AG04449 (cell line): ENCODE results near the gene KRTAP13-1.

Experiments used
- CTCF ChIA-PET: fragments of 350-600 bp; formaldehyde crosslinking; extraction: SDS; loops from one replicate; lab custom pipeline; 2021; ENCODE audit warnings: antibody characterized with exemption; lab: Yijun Ruan, JAX
- POLR2A ChIA-PET: fragments of 400-600, 350-600 bp; formaldehyde crosslinking; extraction: SDS; loops from one replicate; lab custom pipeline; 2020; ENCODE audit warnings: antibody characterized with exemption, inconsistent platforms; lab: Yijun Ruan, JAX
- DNase-seq: peaks from one replicate; pipeline ENCODE4 v3.0.0-alpha.2; 2010; ENCODE audit warnings: low read depth, low spot score
- H3K4me3 ChIP-seq: 2 replicates; pipeline ENCODE4 v1.5.1; 2011; ENCODE audit warnings: low read depth, mild to moderate bottlenecking, control low read depth, low read length
- CTCF ChIP-seq: IDR thresholded peaks from one replicate; pipeline ENCODE4 v1.5.1; 2011; ENCODE audit warnings: mild to moderate bottlenecking, moderate library complexity, low read length, control low read depth, inconsistent platforms; ENCODE audit not compliant: insufficient read depth; ENCODE audit errors: missing control alignments

KRTAP13-1 gene

GRCh38 chr21:30395731-30396130 lies at the start of gene KRTAP13-1:
KRTAP13-1 (plus strand) TSS chr21:30396031; CDS start chr21:30396087, 56 bp downstream.
- CTCF ChIA-PET, result no interaction called here
- TF ChIP-seq CTCF, result no peak
- H3K4me3 ChIP-seq, result no peak within 1 kb of the TSS
- POLR2A ChIA-PET, result no interaction called here
- no peak for DNase-seq

GRCh38 chr21:30348506-30348905 lies 47.3 kb upstream of the KRTAP13-1 start, which contains the start of gene KRTAP23-1:
KRTAP23-1 (minus strand) TSS chr21:30348606; CDS start chr21:30348606, 0 bp downstream.
- ChIA-PET CTCF (no interaction called here), POLR2A (no interaction called here)
- no peak for TF ChIP-seq CTCF

GRCh38 chr21:30349572-30349971 lies 46.3 kb upstream of the KRTAP13-1 start:
- H3K4me3 ChIP-seq, result no peak overlapping the region
- ChIA-PET CTCF (no interaction called here), POLR2A (no interaction called here)
- TF ChIP-seq CTCF, result no peak
- DNase-seq, result no peak

More at GRCh38 chr21:30348506-30348905, 47.3 kb upstream of the KRTAP13-1 start, which contains the start of gene KRTAP23-1:
- DNase-seq, result no peak
- no peak within 1 kb of the TSS for H3K4me3 ChIP-seq

- POLR2A ChIA-PET, result no interaction called here
- CTCF ChIA-PET, result interaction anchor here (0.9 kb wide), 1 partner anchor 746 kb away, joined by 3 read pairs; no protein-coding TSS in a partner anchor
- no peak for TF ChIP-seq CTCF
Observed at GRCh38 chr21:30351534-30351933, 44.3 kb upstream of the KRTAP13-1 start.

GRCh38 chr21:30354308-30355005 lies 41.4 kb upstream of the KRTAP13-1 start:
- no peak for DNase-seq
- CTCF ChIA-PET, result no interaction called here
- no peak for TF ChIP-seq CTCF
- POLR2A ChIA-PET, result no interaction called here
- no peak overlapping the region for H3K4me3 ChIP-seq

More at GRCh38 chr21:30351534-30351933, 44.3 kb upstream of the KRTAP13-1 start:
- no peak for DNase-seq
- no peak overlapping the region for H3K4me3 ChIP-seq

GRCh38 chr21:30355906-30356305 lies 39.9 kb upstream of the KRTAP13-1 start:
- DNase-seq, result no peak
- no peak for TF ChIP-seq CTCF
- H3K4me3 ChIP-seq, result no peak overlapping the region
- CTCF ChIA-PET, result no interaction called here
- POLR2A ChIA-PET, result no interaction called here
